HG03571 (cell line): Measurements from ENCODE around the gene MICALL1.
"Not testable (repeated sequence)": the region's sequence is repeated elsewhere in the genome, so short reads cannot be mapped to it uniquely, and the experiment has no call there.

Experiments used
- ATAC-seq: cut with Tn5 transposase; IDR thresholded peaks from one replicate; pipeline ENCODE4 v1.9.1; 2021; ENCODE audit not compliant: unreplicated experiment

MICALL1 gene

DNA sequence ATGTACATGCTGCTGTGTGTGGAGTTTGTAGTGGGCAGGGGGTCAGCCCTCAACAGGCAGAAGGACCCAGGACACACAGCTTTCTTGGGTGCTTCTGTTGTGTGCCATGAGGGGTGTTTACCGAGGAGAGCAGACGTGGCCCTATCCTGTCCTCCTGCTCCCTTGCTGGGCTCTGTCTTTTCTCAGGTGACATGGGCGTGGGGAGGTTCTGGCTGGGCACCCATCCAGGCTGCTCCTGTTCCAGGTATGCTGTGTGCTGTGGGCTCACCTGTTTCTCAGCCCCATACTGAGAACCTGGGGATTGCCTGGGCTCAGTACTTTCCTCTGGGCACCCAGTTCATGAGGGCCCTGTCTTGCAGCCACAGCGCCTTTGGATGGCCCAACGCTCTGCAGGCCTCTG lies 23.3 kb downstream of the MICALL1 start:
- no peak for ATAC-seq

- no peak for ATAC-seq
Observed at GRCh38 chr22:37930270-37930951, 24.3 kb downstream of the MICALL1 start.

- no peak for ATAC-seq
Observed at GRCh38 chr22:37930952-37931440, 24.9 kb downstream of the MICALL1 start.

DNA sequence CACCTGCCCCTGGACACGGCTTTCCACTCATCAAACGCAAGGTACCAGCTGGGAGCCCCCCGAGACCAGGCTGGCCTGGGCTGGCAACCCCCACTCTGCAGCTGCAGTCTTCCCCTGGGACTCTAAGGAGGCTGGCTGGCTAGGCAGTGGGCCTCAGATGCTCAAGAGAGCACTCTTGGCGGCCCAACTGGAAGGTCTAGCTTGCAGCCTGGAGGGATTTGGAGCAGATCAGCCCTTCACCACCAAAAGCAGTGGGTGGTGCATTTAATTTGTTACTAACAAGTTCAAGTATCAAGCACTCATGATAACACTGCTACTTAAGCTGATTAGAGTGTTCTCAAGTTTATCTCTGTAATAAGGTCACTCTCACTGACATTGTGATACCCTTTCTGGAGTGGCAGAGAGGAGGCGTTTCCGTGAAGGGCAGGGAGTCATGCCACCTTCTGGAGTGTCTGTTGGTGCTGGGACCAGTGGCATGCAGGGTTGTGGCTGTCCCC lies 25.8 kb downstream of the MICALL1 start:
- ATAC-seq: no peak

DNA sequence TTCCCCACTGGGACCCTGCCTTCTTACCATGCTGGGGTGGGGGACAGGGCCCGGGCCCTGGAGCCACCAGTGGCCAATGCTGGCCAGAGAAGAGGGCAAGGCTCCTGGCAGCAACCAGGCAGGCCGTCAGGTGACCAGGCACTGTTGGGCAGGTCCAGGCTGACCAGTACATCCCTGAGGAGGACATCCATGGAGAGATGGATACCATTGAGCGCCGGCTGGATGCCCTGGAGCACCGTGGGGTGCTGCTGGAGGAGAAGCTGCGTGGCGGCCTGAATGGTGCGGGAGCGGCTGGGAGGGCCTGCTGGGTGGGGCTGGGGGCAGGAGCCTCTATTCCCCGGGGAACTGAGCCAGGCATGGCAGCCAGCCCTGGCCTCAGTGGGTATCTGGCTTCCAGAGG lies 26.3 kb downstream of the MICALL1 start:
- ATAC-seq: no peak

- ATAC-seq: no peak
Observed at GRCh38 chr22:37932821-37933578, 26.9 kb downstream of the MICALL1 start.

- no peak for ATAC-seq
Observed at GRCh38 chr22:37933711-37934376, 27.7 kb downstream of the MICALL1 start.

DNA sequence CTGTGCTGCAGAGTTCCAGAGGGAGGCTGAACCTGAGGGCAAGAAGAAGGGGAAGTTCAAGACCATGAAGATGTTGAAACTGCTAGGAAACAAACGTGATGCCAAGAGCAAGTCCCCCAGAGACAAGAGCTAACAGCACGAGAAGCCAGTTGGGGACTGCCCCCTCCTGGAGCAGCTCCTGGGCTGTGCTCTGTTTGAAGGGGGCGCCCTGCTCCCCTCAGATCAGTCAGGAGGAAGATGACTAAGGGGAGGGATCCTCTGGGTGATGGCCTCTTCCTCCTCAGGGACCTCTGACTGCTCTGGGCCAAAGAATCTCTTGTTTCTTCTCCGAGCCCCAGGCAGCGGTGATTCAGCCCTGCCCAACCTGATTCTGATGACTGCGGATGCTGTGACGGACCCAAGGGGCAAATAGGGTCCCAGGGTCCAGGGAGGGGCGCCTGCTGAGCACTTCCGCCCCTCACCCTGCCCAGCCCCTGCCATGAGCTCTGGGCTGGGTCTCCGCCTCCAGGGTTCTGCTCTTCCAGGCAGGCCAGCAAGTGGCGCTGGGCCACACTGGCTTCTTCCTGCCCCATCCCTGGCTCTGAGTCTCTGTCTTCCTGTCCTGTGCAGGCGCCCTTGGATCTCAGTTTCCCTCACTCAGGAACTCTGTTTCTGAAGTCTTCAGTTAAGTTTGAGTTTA lies 34.7 kb downstream of the MICALL1 start:
- no peak for ATAC-seq

- no peak for ATAC-seq
Observed at GRCh38 chr22:37942133-37942532, 36.0 kb downstream of the MICALL1 start.

- ATAC-seq: no peak
Observed at GRCh38 chr22:37943136-37943824, 37.2 kb downstream of the MICALL1 start.

GRCh38 chr22:37943825-37944198 lies 37.7 kb downstream of the MICALL1 start:
- no peak for ATAC-seq

GRCh38 chr22:37944423-37944822 lies 38.3 kb downstream of the MICALL1 start:
- not testable (repeated sequence) for ATAC-seq

GRCh38 chr22:37947142-37947795 lies 41.2 kb downstream of the MICALL1 start:
- not testable (repeated sequence) for ATAC-seq

GRCh38 chr22:37951305-37951704 lies 45.2 kb downstream of the MICALL1 start:
- ATAC-seq: no peak

- ATAC-seq: not testable (repeated sequence)
Observed at GRCh38 chr22:37952629-37953028, 46.5 kb downstream of the MICALL1 start.

- ATAC-seq: no peak
Observed at GRCh38 chr22:37953062-37953436, 47.0 kb downstream of the MICALL1 start.

- ATAC-seq: peak; percentile 83
Observed at GRCh38 chr22:37953437-37954179, 47.5 kb downstream of the MICALL1 start, which contains the start of the genes C22orf23 and POLR2F. TSS of gene C22orf23 (minus strand) at chr22:37953601. CDS start at chr22:37953149, 452 bp downstream. TSS of gene POLR2F (plus strand) at chr22:37953699. CDS start at chr22:37953788, 89 bp downstream.

DNA sequence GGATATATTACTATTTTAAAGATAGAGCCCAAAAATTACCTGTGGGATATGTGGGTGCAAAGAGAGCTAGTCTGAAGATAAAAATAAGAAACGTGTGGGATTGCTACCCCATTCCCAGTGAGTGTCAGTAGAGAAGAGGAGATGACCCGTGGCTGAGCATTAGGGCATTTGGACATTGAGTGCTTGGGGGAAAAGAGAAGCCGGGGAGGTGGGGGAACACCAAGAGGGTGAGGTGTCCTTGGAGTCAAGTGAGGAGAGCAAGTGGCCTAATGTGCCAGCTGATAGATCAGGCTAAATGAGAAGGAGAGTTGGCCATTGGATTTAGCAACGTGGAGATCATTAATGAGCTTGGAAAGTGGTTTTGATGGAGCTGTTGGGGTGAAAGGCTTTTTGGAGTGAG lies 48.6 kb downstream of the MICALL1 start:
- no peak for ATAC-seq

DNA sequence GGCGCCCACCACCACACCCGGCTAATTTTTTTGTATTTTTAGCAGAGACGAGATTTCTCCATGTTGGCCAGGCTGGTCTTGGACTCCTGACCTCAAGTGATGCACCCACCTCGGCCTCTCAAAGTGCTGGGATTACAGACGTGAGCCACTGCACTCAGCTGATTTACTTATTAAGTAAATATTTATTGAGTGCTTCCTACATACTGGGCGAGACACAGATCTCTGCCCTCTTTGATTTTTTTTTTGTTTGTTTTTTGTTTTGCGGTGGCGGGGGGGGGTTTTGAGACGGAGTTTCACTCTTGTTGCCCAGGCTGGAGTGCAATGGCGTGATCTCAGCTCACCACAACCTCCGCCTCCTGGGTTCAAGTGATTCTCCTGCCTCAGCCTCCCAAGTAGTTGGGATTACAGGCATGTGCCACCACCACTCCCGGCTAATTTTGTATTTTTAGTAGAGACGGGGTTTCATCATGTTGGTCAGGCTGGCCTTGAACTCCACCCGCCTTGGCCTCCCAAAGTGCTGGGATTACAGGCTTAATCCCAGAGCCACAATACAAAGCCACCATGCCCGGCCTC lies 49.8 kb downstream of the MICALL1 start:
- not testable (repeated sequence) for ATAC-seq
